NCI-H524 treated with DMSO at 0.1 percent for 48 hours (cell line): ENCODE results near the gene BLM.
"Not testable (repeated sequence)": the region's sequence is repeated elsewhere in the genome, so short reads cannot be mapped to it uniquely, and the experiment has no call there.

Source experiments
- DNase-seq: peaks from one replicate; lab custom pipeline; 2025; lab: John Stamatoyannopoulos, UW

BLM gene

GRCh38 chr15:90716976-90717821, at the start of gene BLM:
Gene BLM, plus strand, starts transcription at chr15:90717346. Its CDS starts 30,047 bp downstream, at chr15:90747393.
- peak; percentile 91 for DNase-seq

DNA sequence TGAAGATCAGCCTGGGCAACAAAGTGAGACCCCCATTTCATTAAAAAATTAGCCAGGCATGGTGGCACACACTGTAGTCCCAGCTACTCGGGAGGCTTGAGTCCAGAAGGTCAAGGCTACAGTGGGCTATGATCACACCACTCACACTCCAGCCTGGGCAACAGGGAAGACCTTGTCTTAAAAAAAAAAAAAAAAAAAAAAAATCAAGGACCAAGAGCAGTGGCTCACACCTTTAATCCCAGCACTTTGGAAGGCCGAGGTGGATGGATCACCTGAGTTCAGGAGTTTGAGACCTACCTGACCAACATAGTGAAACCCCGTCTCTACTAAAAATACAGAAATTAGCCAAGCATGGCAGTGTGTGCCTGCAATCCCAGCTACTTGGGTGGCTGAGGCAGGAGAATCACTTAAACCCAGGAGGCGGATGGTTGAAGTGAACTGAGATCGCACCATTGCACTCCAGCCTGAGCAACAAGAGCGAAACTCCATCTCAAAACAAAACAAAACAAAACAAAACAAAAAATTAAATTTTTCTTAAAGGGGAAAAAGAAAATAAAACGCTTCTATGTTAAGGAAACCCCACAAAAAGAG, 49.3 kb upstream of the BLM start:
- DNase-seq: not testable (repeated sequence)

- DNase-seq: not testable (repeated sequence)
Measured at GRCh38 chr15:90670631-90671030, 46.5 kb upstream of the BLM start.

DNA sequence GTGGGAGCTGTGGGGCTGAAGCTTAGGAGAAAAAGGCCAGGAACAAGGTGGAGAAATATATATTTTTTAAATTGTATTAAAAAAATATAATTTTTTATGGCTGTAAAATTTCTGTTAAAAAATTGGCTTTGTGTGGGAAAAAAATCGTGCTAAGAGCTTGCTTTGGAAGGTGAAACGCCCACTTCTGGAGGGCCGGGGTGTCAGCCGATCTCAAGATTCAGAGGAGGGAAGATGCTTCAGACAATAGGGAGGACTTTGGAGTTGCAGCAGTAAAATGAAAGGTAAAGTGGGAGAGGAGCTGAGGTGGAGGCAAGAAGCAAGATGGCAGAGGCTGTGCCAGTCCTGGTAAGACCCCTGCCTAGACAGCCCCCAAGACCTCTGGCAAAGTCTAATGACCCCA, 45.9 kb upstream of the BLM start:
- no peak for DNase-seq

GRCh38 chr15:90673357-90673756, 43.8 kb upstream of the BLM start:
- DNase-seq: not testable (repeated sequence)

DNA sequence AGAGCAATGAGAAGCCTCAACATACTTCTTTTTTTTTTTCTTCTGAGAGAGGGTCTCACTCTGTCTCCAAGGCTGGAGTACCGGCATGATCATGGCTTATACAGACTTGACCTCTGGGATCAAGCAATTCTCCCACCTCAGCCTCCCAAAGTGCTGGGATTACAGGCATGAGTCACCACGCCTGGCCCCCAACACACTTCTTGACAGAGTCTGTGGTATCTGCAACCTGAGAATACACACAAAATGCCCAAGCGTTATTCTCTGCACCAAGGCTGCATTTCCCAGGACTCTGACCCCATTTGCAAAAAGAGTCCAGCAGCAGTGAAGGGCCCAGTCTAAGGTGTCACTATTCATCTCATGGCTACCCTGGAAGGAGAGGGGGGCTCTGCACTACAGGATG, 42.7 kb upstream of the BLM start:
- DNase-seq: no peak

- DNase-seq: no peak
Measured at GRCh38 chr15:90675464-90675863, 41.7 kb upstream of the BLM start.

DNA sequence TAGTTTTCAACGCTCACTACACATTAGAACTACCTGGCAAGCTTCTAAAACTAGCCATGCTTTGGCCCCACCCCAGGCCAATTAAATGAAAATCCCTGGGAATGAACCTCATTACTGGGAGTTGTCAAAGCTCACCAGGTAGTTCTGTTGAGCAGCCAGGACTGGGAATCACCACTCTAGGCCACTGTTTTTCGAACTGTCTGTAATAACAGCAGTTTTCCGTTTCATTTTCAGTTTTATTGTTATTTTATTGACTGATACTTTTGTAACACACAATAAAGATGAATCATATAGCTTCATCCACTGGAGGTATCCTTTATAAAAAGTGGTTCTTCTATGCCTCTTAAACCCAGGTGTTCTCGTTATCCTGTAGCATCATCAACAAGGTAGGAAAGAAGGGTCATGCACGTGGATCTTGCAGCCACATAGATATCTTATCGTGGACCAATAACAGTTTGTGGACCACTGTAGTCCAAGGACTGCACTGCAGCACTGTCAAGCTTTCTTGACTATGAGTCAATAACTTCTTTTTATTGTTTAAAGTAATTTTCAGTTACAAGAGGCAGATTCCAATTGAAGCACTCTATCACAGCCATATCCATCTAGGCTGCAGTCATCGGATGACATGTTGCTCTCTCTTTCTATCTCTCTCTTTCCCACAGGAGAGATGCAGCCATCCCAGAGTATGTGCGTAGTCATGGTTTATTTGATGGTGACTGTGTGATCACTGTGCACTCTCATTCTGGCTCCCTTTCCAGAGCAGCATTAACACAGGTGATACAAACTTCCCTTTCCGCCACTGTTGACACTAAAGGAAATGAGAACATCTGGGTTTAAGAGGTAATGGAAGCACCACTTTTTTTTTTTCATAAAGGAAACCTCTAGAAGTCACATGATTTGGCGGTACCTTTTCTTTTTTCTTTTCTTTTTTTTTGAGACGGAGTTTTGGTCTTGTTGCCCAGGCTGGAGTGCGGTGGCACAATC, 39.0 kb upstream of the BLM start:
- no peak for DNase-seq

- DNase-seq: no peak
Measured at GRCh38 chr15:90679959-90680358, 37.2 kb upstream of the BLM start.

- DNase-seq: no peak
Measured at GRCh38 chr15:90680371-90680935, 36.7 kb upstream of the BLM start.

- DNase-seq: no peak
Measured at GRCh38 chr15:90681056-90681455, 36.1 kb upstream of the BLM start.

GRCh38 chr15:90681480-90681879, 35.7 kb upstream of the BLM start:
- no peak for DNase-seq

DNA sequence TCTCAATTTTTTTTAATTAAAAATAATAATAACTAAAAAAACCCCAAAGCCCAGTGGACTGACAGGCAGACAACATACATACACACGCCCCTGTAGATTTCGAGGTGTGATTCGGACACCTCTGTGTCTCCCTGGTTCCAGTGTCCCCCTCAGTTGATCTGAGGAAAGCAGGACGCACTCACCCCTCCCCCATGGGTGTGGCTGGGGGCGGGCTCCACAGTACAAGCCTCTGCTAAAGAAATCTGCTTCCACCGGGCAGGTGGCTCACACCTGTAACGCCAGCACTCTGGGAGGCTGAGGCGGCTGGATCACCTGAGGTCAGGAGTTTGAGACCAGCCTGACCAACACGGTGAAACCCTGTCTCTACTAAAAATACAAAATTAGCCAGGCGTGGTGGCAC, 33.8 kb upstream of the BLM start:
- DNase-seq: no peak

DNA sequence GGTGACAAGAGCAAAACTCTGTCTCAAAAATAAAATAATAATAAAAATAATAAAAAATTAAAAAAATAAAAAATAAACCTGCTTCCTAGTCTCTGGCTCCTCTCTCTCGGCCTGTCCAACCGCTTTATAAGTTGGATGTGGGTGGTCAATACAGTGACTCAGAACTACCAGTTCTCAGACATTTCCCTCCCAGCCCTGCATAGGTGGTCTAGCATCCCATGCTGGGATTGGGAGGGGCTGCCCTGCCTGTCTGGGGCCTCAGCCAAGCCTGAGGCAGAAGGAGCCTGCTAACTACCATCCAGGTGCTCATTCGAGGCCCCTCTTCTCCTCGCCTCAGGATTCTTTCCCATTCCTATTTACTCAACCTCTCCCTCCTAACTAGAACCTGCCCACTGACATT, 33.3 kb upstream of the BLM start:
- DNase-seq: no peak

DNA sequence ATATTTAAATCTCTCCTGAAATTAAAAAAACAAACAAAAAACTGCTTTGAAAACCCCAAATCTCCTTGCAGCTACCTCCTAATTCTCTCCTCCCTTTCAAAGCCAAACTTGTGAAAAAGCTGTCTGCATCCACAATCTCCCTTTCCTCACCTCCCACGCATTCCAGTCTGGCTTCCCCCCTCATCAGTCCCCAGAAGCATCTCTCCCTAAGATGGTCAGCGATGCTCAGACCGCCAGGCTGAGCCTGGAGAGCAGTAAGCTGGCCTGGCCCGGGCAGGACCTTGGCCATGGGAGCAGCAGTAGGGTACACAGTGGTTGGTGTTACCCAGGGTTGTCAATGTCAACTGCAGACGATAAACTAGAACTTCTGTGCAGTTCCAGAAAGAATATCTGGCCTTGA, 32.9 kb upstream of the BLM start:
- DNase-seq: no peak

GRCh38 chr15:90685591-90686434, 31.3 kb upstream of the BLM start:
- DNase-seq: no peak

DNA sequence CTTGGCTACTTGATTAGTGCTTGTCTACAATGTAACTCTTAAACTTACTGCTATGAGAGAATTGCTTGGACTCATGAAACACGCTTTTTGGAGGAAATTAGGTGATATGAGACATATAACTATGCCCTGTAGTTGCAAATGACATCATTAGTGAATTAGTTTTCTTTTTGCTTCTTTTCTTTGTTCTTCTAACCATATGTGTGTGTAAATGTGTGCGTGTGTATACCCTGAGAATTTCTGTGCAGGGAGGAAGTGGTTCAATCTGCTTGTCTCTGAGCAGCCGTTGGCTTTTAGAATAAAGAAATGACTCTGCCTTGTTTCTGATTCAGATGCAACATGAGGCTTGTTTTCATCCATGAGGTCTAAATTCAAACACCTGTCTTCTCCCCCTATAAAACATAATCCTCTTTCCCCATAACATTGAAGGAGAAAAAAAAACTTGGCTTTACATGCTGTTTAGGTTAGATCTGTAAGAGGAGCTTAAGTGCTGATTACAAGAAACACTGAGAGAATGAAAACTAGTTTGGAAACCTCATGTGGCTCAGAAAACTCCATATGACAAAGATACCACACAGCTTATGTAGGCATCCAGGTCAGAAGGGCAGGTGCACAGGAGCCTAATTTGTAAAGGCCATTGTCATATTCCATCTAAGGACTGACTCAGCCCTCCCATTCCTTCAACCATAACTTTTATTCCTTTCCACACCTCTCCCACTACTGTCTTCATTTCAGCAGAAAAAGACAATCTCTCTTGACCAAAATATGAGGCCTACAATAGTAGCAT, 30.5 kb upstream of the BLM start:
- DNase-seq: peak; percentile 96

GRCh38 chr15:90689326-90689961, 27.7 kb upstream of the BLM start:
- DNase-seq: not testable (repeated sequence)

GRCh38 chr15:90690585-90690984, 26.6 kb upstream of the BLM start:
- DNase-seq: no peak

DNA sequence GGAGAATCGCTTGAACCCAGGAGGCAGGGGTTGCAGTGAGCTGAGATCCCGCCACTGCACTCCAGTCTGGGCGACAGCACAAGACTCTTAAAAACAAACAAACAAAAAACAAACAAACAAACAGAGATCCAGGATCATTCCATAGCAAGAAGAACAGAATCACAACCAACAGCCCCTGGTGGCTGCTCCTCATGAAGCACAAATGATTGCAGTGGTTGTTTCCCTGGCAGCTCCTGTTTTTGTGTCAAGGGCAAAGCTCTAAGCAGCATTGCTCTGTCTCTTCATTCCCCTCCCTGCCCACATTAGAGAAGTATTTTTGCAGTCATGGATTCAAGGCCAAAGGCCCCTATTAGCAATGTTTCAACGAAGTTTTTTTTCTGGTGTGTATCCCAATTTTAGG, 25.8 kb upstream of the BLM start:
- no peak for DNase-seq
